Posterior vena cava (tissue), 2 donors: ENCODE measurements around the gene RRAGD. TPM values are rescaled to one million over a fixed set of nuclear protein-coding genes. Genes with fewer than 3 reads are reported as not detected.
"Not testable (repeated sequence)": the region's sequence is repeated elsewhere in the genome, so short reads cannot be mapped to it uniquely, and the experiment has no call there.

Experiments used
- DNase-seq: peaks from one replicate; pipeline ENCODE4 v3.0.0-alpha.2; 2020; ENCODE audit warnings: low spot score
- intact Hi-C, 2 donors: fragments of 100-400 bp; cut with DNase I; formaldehyde crosslinking; loops; one replicate each; pipeline versions ENCODE4 v1.14.1 to v1.14.2; 2022 to 2023
- total RNA-seq, 2 donors: library from RNA; stranded (reverse); fragmentation: NEBNext Ultra II Directional; extraction: Animal tissue kit (Norgen Biotek cat#: 25700); gene quantifications; one replicate each; pipeline ENCODE4 v1.2.1, GENCODE V29; 2021
- donor health status: DM: yes; HTN: yes; CAD: no.
- donor health status: DM: yes; HTN: yes; CAD: no.

The RRAGD gene
- total RNA-seq, 2 donors from 2014 or later: 21.7 to 31.3 TPM

GRCh38 chr6:89416796-89417195 lies 4.7 kb upstream of the RRAGD start:
- intact Hi-C loops: no loop called here
- DNase-seq: no peak

GRCh38 chr6:89415185-89415584 lies 3.1 kb upstream of the RRAGD start:
- intact Hi-C loops: no loop called here
- DNase-seq: no peak

- intact Hi-C loops: no loop called here
- DNase-seq: no peak
Measured at GRCh38 chr6:89414215-89414614, 2.1 kb upstream of the RRAGD start.

- intact Hi-C loops: no loop called here
- no peak for DNase-seq
Measured at GRCh38 chr6:89413006-89413400, 930 bp upstream of the RRAGD start.

GRCh38 chr6:89411145-89412070 lies 665 bp downstream of the RRAGD start:
- intact Hi-C loops: no loop called here
- DNase-seq: peak; percentile 85

GRCh38 chr6:89410788-89411144 lies 1.3 kb downstream of the RRAGD start:
- intact Hi-C loops: no loop called here
- no peak for DNase-seq

- intact Hi-C loops: no loop called here
- no peak for DNase-seq
Measured at GRCh38 chr6:89410231-89410761, 1.8 kb downstream of the RRAGD start.

GRCh38 chr6:89409461-89410035 lies 2.5 kb downstream of the RRAGD start:
- intact Hi-C loops: no loop called here
- no peak for DNase-seq

- no peak for DNase-seq
Measured at GRCh38 chr6:89406141-89406540, 5.9 kb downstream of the RRAGD start.

GRCh38 chr6:89404512-89404911 lies 7.6 kb downstream of the RRAGD start:
- intact Hi-C loops: no loop called here
- no peak for DNase-seq

More at GRCh38 chr6:89406141-89406540, 5.9 kb downstream of the RRAGD start:
- intact Hi-C loops: no loop called here

- DNase-seq: no peak
- intact Hi-C loops: no loop called here
Measured at GRCh38 chr6:89402776-89403175, 9.3 kb downstream of the RRAGD start.

- intact Hi-C loops: no loop called here
Measured at GRCh38 chr6:89400912-89401399, 11.1 kb downstream of the RRAGD start.

GRCh38 chr6:89400050-89400449 lies 12.0 kb downstream of the RRAGD start:
- intact Hi-C loops: no loop called here
- no peak for DNase-seq

More at GRCh38 chr6:89400912-89401399, 11.1 kb downstream of the RRAGD start:
- no peak for DNase-seq

- no peak for DNase-seq
- intact Hi-C loops: no loop called here
Measured at GRCh38 chr6:89398762-89399525, 13.1 kb downstream of the RRAGD start.

GRCh38 chr6:89397884-89398283 lies 14.2 kb downstream of the RRAGD start:
- DNase-seq, intact Hi-C loops: not testable (repeated sequence)

GRCh38 chr6:89393659-89394058 lies 18.4 kb downstream of the RRAGD start:
- intact Hi-C loops: no loop called here
- no peak for DNase-seq

- DNase-seq: no peak
Measured at GRCh38 chr6:89392823-89393222, 19.2 kb downstream of the RRAGD start.

GRCh38 chr6:89388846-89389245 lies 23.2 kb downstream of the RRAGD start:
- no peak for DNase-seq
- intact Hi-C loops: loop anchor here in 1 of 2 donors (5.0 kb wide), 1 partner anchor 1372 kb away; no protein-coding TSS in a partner anchor

More at GRCh38 chr6:89392823-89393222, 19.2 kb downstream of the RRAGD start:
- intact Hi-C loops: no loop called here

GRCh38 chr6:89387516-89388201 lies 24.4 kb downstream of the RRAGD start:
- intact Hi-C loops: loop anchor here in 1 of 2 donors (5.0 kb wide), 1 partner anchor 1370 kb away; no protein-coding TSS in a partner anchor
- DNase-seq: no peak
